Bone marrow (tissue), 2 donors: ENCODE measurements around the gene ANO9.
"Not testable (repeated sequence)": the region's sequence is repeated elsewhere in the genome, so short reads cannot be mapped to it uniquely, and the experiment has no call there.

Experiments used
- DNase-seq, 2 donors: peaks; one replicate each; lab custom pipeline; 2025; lab: John Stamatoyannopoulos, UW

The ANO9 gene

DNA sequence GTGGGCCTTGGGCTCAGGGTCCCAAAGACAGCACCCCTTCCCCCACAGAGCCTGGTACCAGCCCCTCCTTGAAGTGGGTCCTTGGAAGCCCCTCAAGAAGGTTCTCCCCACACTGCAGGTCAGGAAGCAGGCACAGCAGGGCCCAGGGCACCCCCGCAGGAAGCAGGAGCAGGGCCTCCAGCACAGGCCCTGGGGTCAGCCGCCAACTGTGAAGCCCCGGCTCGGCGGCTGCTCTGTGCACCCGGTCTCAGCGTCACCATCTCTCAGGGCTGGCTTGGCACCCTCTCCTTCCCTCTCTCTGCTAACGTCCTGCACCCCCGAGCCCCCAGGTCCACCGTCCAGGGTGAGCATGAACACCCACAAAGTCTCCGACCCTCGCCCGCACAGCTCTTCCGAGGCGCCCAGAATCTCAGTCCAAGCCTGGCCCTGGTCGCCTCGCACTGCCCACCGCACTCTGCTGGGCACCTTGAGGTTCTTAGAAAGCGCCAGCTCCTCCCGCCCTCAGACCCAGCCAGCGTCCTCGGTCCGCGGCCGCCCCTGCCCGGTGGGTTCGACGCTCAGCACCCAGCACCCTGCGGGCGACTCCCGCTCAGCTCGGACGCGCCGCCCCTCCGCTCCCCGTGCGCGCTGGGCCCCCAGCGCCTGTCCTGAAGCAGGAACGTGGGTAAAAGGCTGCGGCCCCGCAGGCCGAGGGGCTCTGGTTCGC is 25.6 kb downstream of the ANO9 start:
- DNase-seq = no peak

DNA sequence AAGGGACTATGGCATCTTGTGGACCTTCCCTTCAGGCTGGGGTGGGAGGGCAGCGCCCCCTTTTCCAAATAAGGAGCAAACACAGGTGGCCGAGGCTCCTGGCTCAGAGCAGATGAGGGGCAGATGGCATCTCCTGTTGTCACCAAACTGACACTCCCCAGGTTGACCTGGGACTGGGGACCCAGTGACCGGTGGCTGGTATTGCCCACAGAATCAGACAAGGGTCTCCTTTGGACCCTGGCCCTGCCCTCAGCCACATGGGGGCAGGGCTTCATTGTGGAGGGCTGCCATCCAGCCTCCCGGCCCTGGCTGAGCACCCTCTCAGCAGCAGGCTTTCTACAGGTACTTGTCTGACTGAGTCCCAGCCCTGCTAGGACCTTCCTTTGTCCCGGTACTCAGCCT is 26.2 kb downstream of the ANO9 start:
- DNase-seq = no peak

DNA sequence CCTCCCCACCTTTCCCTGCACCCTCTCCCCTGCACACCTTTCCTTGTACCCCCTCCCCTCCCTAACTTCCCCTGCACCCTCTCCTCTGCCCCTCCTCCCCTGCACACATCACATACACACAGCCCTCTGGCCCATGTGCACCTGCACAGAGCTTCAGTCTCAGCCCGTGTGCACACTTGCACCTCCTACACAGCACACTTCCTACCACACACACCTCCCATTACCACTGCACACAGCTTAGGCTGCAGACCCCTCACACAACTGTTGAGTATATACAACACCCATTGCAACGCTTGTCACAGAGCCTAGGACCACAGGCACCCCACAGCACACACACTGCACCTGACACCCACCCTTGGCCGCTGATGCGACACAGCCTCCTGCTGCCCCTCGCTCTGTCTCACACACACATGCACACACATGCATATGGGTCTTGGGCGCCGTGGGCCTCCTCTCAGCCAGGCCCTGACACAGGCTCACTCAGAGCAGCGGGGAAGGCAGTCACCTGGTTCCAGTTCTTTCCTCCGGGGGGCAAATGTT is 27.4 kb downstream of the ANO9 start:
- DNase-seq = no peak

DNA sequence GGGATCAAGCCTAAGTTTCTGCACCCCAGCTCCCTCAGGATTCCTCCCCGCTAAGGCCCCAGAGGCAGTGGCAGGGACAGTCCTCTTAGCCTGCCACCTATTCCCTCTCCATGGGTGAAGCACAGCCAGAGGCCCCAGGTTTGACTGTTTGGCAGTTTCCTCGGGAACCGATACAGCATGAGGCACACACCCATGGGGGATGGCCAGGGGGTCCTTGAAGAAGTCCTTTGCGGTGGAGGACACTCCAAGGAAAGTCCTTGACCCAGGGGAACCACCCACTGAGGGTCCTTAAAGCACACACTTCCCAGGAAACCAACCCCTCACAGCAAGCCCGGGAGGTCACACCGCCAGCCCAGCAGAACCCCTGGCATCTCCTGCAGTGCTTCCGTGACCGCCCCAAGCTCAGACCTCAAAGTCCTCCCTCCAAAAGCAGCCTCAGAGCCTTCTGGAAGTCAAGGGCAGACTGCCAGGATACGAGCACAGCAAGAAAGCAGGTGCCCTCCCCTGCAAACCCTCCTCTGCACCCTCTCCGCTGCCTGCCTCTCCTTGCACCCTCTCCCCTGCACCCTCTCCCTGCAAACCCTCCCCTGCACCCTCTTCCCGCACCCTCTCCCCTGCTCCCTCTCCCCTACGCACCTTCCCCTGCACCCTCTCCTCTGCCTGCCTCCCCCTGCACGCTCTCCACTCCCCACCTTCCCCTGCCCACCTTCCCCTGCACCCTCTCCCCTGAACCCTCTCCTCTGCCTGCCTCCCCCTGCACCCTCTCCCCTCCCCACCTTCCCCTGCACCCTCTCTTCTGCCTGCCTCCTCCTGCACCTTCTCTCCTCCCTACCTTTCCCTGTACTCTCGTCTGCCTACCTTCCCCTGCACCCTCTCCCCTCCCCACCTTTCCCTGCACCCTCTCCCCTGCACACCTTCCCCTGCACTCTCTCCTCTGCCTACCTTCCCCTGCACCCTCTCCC is 28.4 kb downstream of the ANO9 start:
- DNase-seq = peak in 1 of 2 donors; percentile 20

DNA sequence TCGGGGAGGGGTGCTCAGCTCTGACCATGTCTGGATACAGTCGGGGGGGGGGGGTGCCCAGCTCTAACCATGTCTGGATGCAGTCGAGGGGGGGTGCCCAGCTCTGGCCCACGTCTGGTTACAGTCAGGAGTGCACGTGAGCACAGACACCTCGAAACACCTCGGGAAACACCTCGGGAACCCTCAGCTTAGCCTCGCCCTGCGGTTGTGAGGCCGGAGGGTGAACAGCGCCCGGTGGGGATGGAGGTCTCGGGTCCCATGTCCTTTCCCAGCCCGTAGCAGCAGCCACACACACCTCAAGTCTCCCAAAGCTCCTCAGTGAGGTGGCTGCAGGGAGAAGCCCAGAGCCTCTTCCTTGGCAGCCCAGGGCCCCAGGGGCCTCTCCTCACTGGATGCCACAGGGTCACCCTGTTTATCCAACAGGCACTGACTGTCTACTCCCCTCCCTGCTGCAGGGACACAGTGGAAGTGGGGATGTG is 29.1 kb downstream of the ANO9 start:
- DNase-seq = no peak

DNA sequence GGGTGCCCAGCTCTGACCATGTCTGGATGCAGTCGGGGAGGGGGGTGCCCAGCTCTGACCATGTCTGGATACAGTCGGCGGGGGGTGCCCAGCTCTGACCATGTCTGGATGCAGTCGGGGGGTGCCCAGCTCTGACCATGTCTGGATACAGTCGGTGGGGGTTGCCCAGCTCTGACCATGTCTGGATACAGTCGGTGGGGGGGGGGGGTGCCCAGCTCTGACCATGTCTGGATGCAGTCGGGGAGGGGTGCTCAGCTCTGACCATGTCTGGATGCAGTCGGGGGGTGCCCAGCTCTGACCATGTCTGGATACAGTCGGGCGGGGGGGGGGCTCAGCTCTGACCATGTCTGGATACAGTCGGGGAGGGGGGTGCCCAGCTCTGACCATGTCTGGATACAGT is 30.3 kb downstream of the ANO9 start:
- DNase-seq = not testable (repeated sequence)

DNA sequence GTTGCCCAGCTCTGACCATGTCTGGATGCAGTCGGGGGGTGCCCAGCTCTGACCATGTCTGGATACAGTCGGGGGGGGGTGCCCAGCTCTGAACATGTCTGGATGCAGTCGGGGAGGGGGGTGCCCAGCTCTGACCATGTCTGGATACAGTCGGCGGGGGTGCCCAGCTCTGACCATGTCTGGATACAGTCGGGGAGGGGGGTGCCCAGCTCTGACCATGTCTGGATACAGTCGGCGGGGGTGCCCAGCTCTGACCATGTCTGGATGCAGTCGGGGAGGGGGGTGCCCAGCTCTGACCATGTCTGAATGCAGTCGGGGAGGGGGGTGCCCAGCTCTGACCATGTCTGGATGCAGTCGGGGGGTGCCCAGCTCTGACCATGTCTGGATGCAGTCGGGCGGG is 31.1 kb downstream of the ANO9 start:
- DNase-seq = not testable (repeated sequence)

DNA sequence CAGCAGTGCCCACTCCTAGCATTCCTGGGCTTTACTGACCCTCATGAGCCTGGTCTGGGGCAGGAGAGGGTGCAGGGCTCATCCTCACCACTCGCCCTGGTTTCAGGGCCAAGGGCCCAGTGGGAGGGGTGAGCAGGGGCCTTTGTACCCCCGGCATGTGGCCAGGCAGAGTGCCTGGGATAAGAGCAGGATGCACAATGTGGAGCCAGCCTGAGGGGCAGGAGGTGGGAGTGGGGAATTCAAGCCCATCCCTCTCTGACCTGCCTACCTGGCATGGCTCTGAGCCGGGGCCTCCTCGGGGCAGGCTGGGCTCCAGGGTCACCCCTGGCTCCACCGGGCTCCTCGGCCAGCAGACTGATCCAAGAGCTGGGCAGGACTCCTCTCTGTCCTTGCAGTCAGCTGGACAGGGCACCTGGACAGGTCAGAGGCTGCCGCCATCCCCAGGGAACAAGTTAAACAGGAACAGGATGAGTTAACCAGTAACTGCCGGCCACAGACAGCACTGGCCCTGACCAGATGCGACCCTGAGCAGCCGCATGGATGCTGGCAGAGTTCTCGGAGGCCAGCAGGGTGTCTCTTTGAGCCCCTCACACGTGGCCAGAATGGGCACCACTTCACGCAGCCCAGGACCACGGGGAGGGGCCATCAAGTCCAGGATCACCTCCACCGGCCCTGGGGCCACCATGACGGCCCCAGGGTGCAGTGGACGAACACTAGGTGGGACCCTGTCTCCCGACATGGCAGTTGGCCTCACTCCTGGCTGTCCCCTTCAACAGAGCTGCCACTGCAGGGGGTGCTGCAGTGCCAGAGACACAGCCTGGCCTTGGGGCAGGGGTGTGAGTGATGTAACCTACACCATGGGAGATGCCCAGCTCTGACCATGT is 32.0 kb downstream of the ANO9 start:
- no peak for DNase-seq

DNA sequence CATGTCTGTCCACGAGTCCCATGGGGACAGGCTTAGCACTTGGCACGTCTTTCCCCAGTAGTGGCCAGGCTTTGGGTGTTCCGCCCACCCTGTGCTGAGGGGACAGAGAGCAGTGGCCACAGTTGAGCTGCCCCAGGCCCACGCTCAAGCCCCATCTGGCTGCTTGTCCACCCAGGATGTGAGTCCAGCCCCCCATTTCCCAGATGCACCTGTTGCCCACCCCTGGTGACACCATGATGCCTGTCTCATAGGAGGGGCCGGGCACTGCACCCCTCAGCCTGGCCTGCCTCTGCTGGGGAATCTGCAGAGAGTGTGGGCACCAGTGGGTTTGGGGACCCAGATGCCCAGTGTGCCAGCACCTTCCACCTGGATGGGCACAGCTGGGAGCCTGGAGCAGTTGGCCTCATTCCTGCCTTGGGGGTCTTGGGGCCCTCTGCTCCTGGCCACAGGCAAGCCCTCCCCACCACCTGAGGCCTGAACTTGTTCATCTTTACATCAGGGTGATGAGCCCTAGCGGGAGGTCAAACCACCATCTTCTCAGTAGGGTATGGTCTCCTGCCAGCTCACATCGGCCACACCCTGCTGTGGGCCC is 32.7 kb downstream of the ANO9 start:
- no peak for DNase-seq

DNA sequence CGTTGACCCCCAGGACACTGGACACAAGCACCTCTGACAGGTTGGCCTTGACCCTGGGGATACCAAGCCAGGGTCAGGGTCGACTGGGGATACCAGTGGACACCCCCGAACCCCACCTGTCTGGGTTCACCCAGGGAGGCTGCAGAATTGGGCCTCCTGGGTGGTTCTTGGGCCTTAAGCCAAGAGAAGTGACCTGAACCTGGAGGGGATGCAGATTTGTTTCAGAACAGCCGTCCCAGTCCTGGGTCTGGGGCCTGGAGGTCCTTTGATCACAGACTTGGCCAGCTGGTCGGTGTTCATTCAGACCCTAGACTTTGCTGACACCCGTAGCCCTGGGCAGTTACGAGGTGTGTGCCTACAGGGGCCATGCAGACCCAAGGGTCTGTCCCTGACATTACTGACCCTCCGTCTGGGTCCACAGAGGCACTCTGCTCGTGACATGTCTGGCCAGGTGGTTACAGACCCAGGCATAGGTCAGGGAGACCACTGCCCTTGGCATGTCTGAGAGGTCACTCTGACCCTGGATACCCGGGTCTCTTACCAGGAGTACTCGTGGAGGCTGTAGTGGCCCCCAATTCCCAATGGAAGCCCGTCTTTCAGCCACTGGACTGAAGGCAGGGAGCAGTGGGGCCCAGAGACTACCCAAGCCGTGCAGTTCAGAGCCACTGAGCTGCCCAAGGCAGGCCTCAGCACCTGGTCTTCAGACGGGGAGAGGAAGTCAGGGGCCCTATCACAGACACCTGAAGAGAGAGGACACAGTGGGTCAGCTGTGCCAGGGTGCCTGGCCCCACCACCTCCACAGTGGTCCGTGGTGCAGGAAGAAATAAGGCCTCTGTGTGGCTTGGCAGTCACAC is 33.4 kb downstream of the ANO9 start:
- no peak for DNase-seq

DNA sequence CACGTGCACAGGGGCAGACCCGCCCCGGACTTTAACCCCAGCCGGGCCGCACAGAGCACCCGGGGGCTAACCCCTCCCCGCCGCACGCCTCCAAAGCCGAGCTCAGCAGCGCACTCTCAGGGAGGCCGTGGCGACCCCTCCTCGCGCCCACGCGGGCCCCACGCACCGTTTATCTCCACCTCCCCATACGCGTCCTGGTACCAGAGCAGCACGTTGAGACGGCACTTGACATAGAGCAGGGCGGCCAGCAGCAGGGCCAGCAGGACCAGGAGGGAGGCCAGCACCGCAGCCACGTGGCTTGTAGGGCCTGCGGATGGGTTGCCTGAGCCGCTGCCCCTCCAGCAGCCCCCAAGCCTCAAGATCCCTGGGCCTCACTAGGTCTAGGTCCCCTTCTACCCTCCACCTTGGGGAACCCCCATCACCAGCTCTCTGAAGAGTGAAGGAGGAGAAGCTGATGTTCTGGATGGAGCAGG is 34.1 kb downstream of the ANO9 start:
- DNase-seq = no peak

DNA sequence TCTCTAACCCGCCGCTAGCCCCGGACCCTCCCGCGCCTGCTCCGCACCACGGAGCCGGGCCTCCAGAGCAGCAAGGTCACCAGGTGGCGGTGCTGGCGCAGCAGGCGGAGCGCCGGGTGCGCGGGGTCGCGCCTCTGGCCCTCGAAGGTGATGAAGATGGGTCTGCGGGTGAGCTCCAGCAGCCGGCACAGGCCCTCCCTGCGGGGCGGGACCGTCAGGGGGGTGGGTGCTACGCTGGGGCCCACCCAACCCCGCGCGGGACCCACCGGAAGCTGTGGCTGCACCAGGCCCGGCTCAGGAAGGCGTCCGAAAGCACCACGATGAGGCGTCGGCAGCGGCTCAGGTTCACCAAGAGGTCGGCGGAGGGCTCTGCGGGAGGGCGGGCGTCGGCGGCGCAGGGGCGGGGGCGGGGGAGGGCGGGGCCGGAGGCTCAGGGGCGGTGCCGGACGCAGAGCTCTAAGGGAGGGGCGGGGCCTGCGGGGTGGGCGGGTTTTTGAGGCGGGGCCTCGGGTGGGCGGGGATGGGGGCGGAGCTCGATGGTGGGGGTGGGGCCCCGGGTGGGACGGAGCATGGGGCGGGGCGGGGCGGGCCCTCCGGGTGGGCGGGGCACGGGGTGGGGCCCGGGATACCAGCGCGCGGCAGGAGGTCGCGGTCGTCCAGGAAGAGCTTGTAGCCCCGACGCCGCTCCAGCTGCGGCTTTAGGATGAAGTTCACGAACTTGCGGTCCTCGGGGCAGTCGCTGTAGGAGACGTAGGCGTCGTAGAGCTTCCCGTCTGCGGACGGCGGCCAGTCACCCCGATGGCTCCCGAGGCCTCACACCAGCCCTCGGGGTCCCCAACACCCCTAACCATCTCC is 34.8 kb downstream of the ANO9 start:
- DNase-seq = peak; percentile 55 to 69

DNA sequence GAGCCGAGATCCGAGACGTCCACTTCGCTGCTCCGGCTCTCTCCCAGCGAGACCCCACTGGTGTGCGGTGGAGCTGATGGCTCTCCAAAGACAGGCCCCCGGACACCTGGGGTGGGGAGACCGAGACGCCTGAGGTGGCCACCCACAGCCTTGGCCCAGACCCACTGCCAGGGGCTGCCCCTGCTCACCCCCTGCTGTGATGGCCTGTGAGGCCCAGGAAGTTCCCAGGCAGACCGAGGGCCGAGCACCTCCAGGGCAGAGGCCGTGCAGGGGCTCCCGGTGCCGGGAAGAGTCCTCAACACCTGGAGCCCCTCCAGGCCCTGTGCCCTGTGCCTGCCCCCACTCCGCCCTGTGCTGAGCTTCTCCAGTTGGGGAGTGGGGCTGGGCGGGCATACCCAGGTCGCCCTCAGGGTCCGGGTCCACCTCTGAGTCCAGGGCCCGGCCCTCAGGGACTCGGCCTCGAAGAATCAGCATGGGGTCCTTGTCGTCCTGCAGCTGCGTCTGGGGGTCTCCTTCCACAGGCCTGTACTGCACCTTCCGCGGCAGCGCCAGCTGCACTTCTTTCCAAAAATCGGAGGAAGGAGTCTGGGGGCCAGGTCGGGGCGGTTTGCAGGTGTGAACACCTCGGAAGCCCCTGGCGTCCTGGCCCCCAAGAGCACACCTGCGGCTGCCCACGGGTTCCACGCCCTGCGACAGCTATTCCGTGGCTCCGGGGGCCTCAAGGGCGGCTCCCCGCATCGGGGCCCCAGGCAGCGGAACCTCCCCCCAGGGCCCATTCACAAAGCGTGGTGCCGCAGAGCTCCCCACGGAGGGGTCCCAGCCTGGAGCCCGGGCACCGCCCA is 35.6 kb downstream of the ANO9 start:
- DNase-seq = no peak

DNA sequence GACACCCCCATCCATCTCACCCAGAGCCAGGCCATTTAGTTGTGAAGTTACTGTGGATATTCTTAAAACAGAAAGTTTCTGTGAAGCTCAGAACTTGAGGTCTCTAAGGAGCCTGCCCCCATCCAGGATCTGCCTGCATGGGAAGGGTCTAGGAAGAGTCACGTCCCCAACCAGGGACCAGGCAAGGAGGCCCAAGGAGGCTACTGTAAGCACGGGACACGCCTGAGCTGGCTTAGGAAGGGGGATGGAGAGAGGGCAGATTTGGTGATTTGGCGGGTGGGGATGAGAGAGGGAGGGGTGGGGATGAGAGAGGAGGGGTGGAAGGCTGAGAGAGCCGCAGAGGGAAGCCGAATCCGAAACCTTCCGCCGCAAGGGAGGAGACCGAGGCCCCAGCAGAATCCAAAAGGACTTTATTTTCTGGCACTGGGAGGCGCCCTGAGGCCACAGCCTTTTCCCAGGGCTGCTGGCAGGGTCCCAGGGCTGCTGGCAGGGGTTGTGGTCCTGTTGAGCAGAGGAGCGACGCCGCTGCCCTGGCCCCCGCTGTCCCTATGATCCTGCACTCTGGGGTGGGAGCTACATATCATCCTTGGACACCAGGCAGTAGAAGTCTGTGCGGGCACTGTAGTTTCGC is 36.4 kb downstream of the ANO9 start:
- DNase-seq = no peak

DNA sequence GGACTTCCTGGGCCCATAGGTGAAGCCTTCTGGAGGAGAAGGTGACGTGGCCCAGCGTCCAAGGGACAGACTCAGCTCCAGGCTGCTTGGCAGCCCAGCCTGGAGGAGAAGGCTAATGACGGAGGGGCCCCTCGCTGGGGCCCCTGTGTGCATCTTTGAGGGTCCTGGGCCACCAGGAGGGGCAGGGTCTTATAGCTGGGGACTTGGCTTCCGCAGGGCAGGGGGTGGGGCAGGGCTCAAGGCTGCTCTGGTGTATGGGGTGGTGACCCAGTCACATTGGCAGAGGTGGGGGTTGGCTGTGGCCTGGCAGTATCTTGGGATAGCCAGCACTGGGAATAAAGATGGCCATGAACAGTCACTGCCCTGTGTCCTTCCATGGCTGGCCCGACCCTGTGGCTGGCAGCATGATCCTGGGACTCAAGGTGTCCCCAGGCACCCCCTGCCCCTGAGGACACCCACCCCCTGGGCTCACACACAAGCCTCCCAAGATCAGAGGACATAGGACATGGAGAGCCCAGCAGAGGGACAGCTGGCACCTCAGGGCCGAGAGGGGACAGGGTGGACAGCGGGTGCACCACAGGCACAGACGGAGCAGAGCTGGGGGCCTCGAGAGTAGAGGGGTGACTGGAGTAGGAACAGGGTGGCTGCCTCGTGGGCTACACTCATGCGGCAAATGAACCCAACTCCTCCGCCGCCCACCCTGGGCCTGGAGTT is 37.1 kb downstream of the ANO9 start:
- no peak for DNase-seq

DNA sequence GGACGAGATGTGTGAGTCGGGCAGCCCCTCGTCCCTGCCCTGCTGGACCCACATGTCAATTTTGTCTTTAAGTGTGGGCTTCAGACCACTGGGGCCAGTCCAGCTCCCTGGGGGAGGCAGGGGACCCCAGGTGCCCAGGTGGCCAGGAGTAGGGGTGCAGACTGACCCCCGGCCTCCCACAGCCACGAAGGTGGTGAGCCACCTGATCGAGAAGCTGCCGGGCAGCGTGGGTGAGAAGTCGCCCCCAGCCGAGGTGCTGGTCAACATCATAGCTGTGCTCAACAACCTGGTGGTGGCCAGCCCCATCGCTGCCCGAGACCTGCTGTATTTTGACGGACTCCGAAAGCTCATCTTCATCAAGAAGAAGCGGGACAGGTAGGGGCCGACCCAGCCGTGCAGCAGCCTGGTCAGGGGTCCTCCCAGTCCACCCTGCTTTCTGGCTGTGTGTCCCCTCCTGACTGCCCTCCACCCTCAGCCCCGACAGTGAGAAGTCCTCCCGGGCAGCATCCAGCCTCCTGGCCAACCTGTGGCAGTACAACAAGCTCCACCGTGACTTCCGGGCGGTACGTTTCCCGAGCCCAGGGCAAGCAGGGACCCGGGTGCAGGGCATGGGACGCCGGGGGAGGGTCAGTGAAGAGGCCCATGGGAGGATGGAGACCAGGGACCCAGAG is 37.9 kb downstream of the ANO9 start:
- no peak for DNase-seq
